IMR-90 (cell line): ENCODE results near the gene SNX30.

ENCODE experiments used
- FOS ChIP-seq: fragments of 150-350 bp; IDR thresholded peaks from 2 replicates; pipeline ENCODE4 v1.6.1; 2016; ENCODE audit warnings: low read depth, low read length
- TF ChIP-seq, protein P1 (sequence below): conservative IDR thresholded peaks from 2 replicates; pipeline ENCODE4 v1.5.1; 2012; ENCODE audit warnings: mild to moderate bottlenecking, low read depth, low read length, improper control_type of control experiment

DNA sequence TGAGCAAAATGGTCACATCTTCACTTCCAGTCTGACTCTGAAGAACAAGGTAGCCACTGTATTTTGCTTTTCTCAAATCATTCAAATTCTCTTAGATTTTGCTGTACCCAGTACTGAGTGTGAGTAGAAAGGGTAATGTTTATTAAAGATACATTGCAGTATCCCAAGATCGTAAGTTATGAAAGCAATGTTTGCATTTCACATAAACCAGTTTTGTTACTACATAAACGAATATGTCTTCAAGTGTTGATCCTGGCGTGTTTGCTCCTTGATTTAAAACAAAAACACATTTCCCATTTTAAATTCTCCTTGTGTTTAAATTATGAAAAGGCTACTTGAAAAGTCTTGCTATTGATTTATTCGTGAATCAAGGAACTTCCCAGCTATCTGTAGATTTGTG, 22.0 kb downstream of the SNX30 start:
- TF ChIP-seq, protein P1, sequence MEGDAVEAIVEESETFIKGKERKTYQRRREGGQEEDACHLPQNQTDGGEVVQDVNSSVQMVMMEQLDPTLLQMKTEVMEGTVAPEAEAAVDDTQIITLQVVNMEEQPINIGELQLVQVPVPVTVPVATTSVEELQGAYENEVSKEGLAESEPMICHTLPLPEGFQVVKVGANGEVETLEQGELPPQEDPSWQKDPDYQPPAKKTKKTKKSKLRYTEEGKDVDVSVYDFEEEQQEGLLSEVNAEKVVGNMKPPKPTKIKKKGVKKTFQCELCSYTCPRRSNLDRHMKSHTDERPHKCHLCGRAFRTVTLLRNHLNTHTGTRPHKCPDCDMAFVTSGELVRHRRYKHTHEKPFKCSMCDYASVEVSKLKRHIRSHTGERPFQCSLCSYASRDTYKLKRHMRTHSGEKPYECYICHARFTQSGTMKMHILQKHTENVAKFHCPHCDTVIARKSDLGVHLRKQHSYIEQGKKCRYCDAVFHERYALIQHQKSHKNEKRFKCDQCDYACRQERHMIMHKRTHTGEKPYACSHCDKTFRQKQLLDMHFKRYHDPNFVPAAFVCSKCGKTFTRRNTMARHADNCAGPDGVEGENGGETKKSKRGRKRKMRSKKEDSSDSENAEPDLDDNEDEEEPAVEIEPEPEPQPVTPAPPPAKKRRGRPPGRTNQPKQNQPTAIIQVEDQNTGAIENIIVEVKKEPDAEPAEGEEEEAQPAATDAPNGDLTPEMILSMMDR: no peak
- no peak for TF ChIP-seq FOS
